HL-60 (cell line): ENCODE measurements around the gene ZNF385A.

ENCODE experiments used
- DNase-seq, 2 experiments: peaks; one replicate each; pipeline ENCODE4 v3.0.0-alpha.2; 2010 to 2020; ENCODE audit warnings: low read depth in 1 of 2, low spot score in 1 of 2
- H3K27ac ChIP-seq: fragments of 250-450 bp; sonication (Bioruptor Pico); replicated peaks from 2 replicates; pipeline ENCODE4 v1.5.1; 2020; ENCODE audit warnings: mild to moderate bottlenecking, moderate library complexity
- H3K27me3 ChIP-seq: fragments of 250-450 bp; sonication (Bioruptor Pico); 2 replicates; pipeline ENCODE4 v1.5.1; 2021; ENCODE audit warnings: mild to moderate bottlenecking, moderate library complexity; ENCODE audit not compliant: insufficient read depth, poor library complexity, severe bottlenecking
- H3K4me3 ChIP-seq: replicated peaks from 2 replicates; pipeline ENCODE4 v1.5.1; 2011; ENCODE audit warnings: mild to moderate bottlenecking, control low read depth, low read length; ENCODE audit not compliant: insufficient read depth
- CTCF ChIP-seq: IDR thresholded peaks from one replicate; pipeline ENCODE4 v1.5.1; 2011; ENCODE audit warnings: low read length, control low read depth, inconsistent platforms; ENCODE audit not compliant: insufficient read depth
- GABPA ChIP-seq: IDR thresholded peaks from 2 replicates; pipeline ENCODE4 v1.6.1; 2012; ENCODE audit warnings: low read depth
- POLR2AphosphoS5 ChIP-seq: IDR thresholded peaks from 2 replicates; pipeline ENCODE4 v1.6.1; 2012; ENCODE audit warnings: low read depth
- REST ChIP-seq: IDR thresholded peaks from 2 replicates; pipeline ENCODE4 v1.6.1; 2012; ENCODE audit warnings: low read depth; ENCODE audit not compliant: insufficient replicate concordance
- SPI1 ChIP-seq: IDR thresholded peaks from 2 replicates; pipeline ENCODE4 v1.6.1; 2012; ENCODE audit warnings: low read depth, mild to moderate bottlenecking, borderline replicate concordance

ZNF385A gene

GRCh38 chr12:54393207-54393609 is 8.7 kb upstream of the ZNF385A start:
- no peaks in the 10 kb centered on the region for H3K27me3 ChIP-seq
- peak in 1 of 2 experiments; percentile 54 for DNase-seq
- peak overlapping the region; percentile 50 for H3K27ac ChIP-seq
- no peak overlapping the region for H3K4me3 ChIP-seq
- TF ChIP-seq CTCF (no peak), GABPA (no peak)

- DNase-seq = no peak
- TF ChIP-seq REST = no peak
- TF ChIP-seq CTCF = no peak
- TF ChIP-seq SPI1 = no peak
- TF ChIP-seq POLR2AphosphoS5 = no peak
- TF ChIP-seq GABPA = no peak
- H3K27me3 ChIP-seq = no peaks in the 10 kb centered on the region
- peak overlapping the region; percentile 50; the same call in 1 of the 2 replicates for H3K27ac ChIP-seq
- no peak overlapping the region for H3K4me3 ChIP-seq
Observed at GRCh38 chr12:54392485-54393206, 8.1 kb upstream of the ZNF385A start.

- no peak for DNase-seq
- H3K4me3 ChIP-seq = no peak overlapping the region
- H3K27ac ChIP-seq = no peak overlapping the region
- H3K27me3 ChIP-seq = no peaks in the 10 kb centered on the region
- TF ChIP-seq SPI1 (peak; percentile 20; the same call in 1 of the 2 replicates), REST (no peak)
Observed at GRCh38 chr12:54390668-54391551, 6.4 kb upstream of the ZNF385A start.

GRCh38 chr12:54390176-54390667 is 5.7 kb upstream of the ZNF385A start:
- Histone ChIP-seq H3K4me3 (no peak overlapping the region), H3K27ac (no peak overlapping the region), H3K27me3 (no peaks in the 10 kb centered on the region)
- DNase-seq = no peak
- TF ChIP-seq POLR2AphosphoS5 (no peak), GABPA (no peak), SPI1 (no peak), CTCF (no peak), REST (no peak)
